Measurements from ENCODE around the gene TAS1R1. TPM values are rescaled to one million over a fixed set of nuclear protein-coding genes. Genes with fewer than 3 reads are reported as not detected.

The TAS1R1 gene
- total RNA-seq (not detected in 2 replicates), polyA plus RNA-seq (not detected in 2 replicates)

DNA sequence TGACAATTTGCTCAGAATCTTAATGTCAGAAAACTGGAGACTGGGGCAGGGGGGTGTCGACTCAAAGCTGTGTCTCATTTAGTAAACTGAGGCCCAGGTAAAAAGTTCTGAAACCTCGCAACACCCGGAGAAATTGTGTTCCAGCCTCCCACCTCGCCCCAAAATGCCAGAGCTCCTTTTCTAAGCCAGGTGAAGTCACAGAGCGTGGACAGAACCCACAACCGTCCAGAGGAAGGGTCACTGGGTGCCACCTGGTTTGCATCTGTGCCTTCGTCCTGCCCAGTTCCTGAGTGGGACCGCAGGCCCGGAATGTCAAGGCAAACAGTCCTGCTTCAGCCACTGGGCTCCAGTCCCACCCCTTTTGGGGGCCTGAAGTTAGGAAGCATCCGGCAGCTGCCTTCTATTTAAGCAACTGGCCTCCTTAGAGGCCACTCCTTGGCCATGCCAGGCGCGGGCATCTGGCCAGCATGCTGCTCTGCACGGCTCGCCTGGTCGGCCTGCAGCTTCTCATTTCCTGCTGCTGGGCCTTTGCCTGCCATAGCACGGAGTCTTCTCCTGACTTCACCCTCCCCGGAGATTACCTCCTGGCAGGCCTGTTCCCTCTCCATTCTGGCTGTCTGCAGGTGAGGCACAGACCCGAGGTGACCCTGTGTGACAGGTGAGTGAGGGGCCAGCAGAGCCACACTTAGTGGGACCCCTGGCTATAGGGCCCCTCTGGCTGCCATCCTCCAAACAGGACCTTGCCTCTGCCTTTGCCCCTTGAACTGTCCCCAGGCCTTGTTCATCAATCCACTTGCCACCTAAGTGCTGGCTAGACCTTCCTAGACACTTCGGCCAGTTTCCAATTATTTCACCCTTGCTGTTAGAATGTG lies at the start of gene TAS1R1:
Gene TAS1R1, plus strand, starts transcription at position 401 of the 872 bp plus-strand sequence. Its CDS starts 67 bp downstream, at position 468.
- H3K4me1 ChIP-seq (ENCODE audit: insufficient read depth) = peaks cover 11% of the 10 kb centered on the region
- WGBS (ENCODE audit: low lambda C conversion rate, missing lambda C conversion rate) = 94% methylated on average over 19 of the region's 19 CpGs

DNA sequence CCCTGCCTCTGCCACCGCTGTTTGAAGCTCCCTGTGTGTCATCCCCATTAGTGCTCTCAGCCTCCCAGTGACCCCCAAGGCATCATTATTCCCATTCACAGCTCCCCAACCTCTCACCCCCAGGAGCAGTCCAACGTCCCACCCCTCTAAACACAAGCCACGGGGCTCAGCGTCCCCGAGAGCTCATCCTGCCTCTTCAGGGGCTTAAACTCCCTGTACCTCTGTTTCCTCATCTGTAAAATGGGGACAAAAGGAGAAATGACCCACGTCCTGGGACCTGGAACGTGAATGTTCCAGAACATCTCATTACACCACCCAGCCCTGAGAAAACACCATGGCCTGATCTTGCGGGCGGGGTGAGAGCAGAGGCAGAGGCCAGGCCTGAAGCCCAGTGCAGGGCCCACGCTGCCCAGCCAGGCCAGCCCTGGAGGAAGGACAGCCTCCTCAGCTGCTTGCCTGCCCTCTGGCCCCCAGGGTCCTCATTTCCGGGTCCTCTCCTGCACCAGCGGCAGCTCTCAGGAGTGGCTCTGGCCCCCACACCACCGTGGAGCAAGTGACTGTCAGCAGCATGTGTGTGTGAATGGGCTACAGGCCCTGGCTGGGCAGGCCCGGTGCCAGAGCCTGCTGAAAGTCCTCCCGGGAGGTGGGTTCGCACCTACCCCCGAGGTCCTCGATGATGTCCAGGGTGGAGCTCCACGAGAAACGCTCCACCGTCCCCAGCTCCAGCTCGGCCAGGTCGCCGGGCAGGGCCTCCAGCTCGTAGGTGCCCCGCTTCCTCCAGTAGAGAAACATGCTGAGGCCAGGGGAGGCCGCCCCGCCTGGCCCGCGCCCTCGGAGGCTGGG lies 49.5 kb upstream of the TAS1R1 start:
- Histone ChIP-seq H3K9me2 (replicated peaks; ENCODE audit: insufficient read depth) (no peaks in the 10 kb centered on the region), H3K4me2 (no peak overlapping the region), H4K20me1 (ENCODE audit: insufficient read depth, poor library complexity, severe bottlenecking) (no peaks in the 10 kb centered on the region), H3K79me2 (no peaks in the 10 kb centered on the region), H3K9me3 (ENCODE audit: low read depth) (no peaks in the 10 kb centered on the region), H3K4me1 (ENCODE audit: insufficient read depth) (no peaks in the 10 kb centered on the region), H3K27ac (no peak overlapping the region), H3K4me3 (no peak overlapping the region), H2AFZ (no peak overlapping the region), H3K36me3 (replicated peaks; ENCODE audit: insufficient read depth, low read depth) (no peaks in the 10 kb centered on the region), H3K27me3 (no peaks in the 10 kb centered on the region)
- no peak for DNase-seq (ENCODE audit: low spot score)
- 95% methylated on average over 29 of the region's 31 CpGs for WGBS (ENCODE audit: low lambda C conversion rate, missing lambda C conversion rate)
- TF ChIP-seq, protein P1, sequence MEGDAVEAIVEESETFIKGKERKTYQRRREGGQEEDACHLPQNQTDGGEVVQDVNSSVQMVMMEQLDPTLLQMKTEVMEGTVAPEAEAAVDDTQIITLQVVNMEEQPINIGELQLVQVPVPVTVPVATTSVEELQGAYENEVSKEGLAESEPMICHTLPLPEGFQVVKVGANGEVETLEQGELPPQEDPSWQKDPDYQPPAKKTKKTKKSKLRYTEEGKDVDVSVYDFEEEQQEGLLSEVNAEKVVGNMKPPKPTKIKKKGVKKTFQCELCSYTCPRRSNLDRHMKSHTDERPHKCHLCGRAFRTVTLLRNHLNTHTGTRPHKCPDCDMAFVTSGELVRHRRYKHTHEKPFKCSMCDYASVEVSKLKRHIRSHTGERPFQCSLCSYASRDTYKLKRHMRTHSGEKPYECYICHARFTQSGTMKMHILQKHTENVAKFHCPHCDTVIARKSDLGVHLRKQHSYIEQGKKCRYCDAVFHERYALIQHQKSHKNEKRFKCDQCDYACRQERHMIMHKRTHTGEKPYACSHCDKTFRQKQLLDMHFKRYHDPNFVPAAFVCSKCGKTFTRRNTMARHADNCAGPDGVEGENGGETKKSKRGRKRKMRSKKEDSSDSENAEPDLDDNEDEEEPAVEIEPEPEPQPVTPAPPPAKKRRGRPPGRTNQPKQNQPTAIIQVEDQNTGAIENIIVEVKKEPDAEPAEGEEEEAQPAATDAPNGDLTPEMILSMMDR (IDR thresholded peaks at IDR 0.05; ENCODE audit: poor library complexity) = no peak
- TF ChIP-seq EZH2 (IDR thresholded peaks at IDR 0.05; ENCODE audit: borderline replicate concordance) = no peak

More for the DNA sequence above, at the start of gene TAS1R1:
- H3K9me2 ChIP-seq (replicated peaks; ENCODE audit: insufficient read depth) = no peaks in the 10 kb centered on the region
- H2AFZ ChIP-seq = peak within 1 kb of the TSS; percentile 98
- H4K20me1 ChIP-seq (ENCODE audit: insufficient read depth, poor library complexity, severe bottlenecking) = peaks cover 5% of the 10 kb centered on the region
- peak within 1 kb of the TSS; percentile 92 for H3K4me2 ChIP-seq
- peaks cover 26% of the 10 kb centered on the region for H3K79me2 ChIP-seq
- no peaks in the 10 kb centered on the region for H3K9me3 ChIP-seq (ENCODE audit: low read depth)
- peak within 1 kb of the TSS; percentile 75 for H3K27ac ChIP-seq
- H3K27me3 ChIP-seq = no peaks in the 10 kb centered on the region
- TF ChIP-seq, protein P1 (IDR thresholded peaks at IDR 0.05; ENCODE audit: poor library complexity) = no peak
- TF ChIP-seq EZH2 (IDR thresholded peaks at IDR 0.05; ENCODE audit: borderline replicate concordance) (no peak), EZH2phosphoT487 (IDR thresholded peaks at IDR 0.05; ENCODE audit: low read depth, severe bottlenecking, unreplicated experiment) (no peak)
- peak within 1 kb of the TSS; percentile 99 for H3K4me3 ChIP-seq
- no peaks in the 10 kb centered on the region for H3K36me3 ChIP-seq (replicated peaks; ENCODE audit: insufficient read depth, low read depth)
- DNase-seq (ENCODE audit: low spot score) = no peak

DNA sequence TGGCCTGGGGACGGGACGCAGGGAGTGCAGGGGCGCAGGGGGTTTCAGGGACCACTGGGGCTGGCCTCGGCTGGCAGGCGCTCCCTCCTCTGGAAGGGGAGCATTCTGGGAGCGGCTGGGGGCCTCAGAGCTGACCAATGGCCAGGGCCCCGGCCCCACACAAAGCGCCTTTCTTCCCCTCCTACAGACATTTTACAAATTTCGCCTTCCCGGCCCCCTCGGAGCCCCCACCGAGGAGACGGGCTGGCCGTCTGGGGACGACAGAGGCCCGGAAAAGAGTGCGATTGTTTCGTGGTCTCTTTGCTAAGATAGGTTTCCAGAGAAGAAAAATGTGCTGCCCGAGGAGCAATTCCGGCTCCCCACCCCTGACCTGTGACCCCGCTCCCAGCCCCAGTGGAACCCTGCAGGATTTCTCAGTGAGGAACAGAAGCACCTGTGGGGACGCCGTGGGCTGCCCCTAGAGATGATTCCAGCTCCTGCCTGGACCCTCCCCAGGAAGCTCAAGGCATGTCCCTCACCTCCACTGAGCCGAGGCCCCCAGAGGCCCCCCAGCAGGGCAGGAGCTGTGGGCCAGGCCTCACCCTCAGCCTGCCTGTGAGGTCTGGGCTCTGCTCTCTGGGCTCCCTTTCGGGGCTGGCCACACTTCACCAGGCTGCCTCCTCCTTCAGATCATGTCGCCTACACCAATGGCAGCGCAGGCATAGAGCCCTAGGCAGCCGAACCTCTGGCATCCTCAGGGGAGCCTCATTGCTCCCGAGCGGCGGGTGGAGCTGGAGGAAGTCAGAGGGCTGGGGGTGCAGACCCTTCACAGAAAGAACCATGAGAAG lies 48.7 kb upstream of the TAS1R1 start:
- WGBS (ENCODE audit: low lambda C conversion rate, missing lambda C conversion rate) = 90% methylated on average over 25 of the region's 31 CpGs
- H3K4me2 ChIP-seq = no peak overlapping the region

More for the DNA sequence above, 48.7 kb upstream of the TAS1R1 start:
- H3K9me3 ChIP-seq (ENCODE audit: low read depth) = no peaks in the 10 kb centered on the region
- no peak overlapping the region for H3K27ac ChIP-seq
- no peaks in the 10 kb centered on the region for H3K36me3 ChIP-seq (replicated peaks; ENCODE audit: insufficient read depth, low read depth)
- TF ChIP-seq EZH2 (IDR thresholded peaks at IDR 0.05; ENCODE audit: borderline replicate concordance) (no peak), EZH2phosphoT487 (IDR thresholded peaks at IDR 0.05; ENCODE audit: low read depth, severe bottlenecking, unreplicated experiment) (no peak)
- TF ChIP-seq, protein P1 (IDR thresholded peaks at IDR 0.05; ENCODE audit: poor library complexity) = no peak
- no peak overlapping the region for H3K4me3 ChIP-seq
- H4K20me1 ChIP-seq (ENCODE audit: insufficient read depth, poor library complexity, severe bottlenecking) = no peaks in the 10 kb centered on the region
- no peaks in the 10 kb centered on the region for H3K27me3 ChIP-seq
- no peaks in the 10 kb centered on the region for H3K9me2 ChIP-seq (replicated peaks; ENCODE audit: insufficient read depth)
- H2AFZ ChIP-seq = no peak overlapping the region
- H3K4me1 ChIP-seq (ENCODE audit: insufficient read depth) = no peaks in the 10 kb centered on the region
- no peaks in the 10 kb centered on the region for H3K79me2 ChIP-seq
- no peak for DNase-seq (ENCODE audit: low spot score)
